ENCODE results near the gene ELK1.
"Not testable (repeated sequence)": the region's sequence is repeated elsewhere in the genome, so short reads cannot be mapped to it uniquely, and the experiment has no call there.

ELK1 gene

DNA sequence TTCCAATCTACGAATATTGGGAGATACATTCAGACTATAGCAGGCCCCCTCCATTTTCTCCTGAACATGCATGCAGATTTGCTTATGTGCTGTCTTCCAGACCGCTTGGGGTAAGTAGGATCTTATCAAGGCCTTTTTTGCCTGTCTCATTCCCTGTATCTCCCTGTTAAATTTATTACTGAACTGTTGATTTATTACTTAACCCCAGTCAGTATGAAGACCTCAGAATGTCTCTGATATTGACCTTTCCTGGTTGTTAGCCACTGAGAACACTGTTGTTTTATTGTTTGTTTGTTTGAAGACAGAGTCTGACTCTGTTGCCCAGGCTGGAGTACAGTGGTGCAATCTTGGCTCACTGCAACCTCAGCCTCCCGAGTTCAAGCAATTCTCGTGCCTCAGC lies 15.4 kb upstream of the ELK1 start:
- not testable (repeated sequence) for H3K4ac ChIP-seq (ENCODE audit: low read length); H3K9me3 ChIP-seq (replicated peaks in 1 of 2; ENCODE audit: control insufficient read depth in 2 of 2, insufficient read depth in 1 of 2, low read depth in 1 of 2, low read length in 2 of 2); H2BK5ac ChIP-seq (ENCODE audit: low read length); H3K4me1 ChIP-seq (ENCODE audit: control insufficient read depth in 2 of 2, insufficient read depth in 1 of 2, low read depth in 1 of 2, low read length in 2 of 2); DNase-seq (ENCODE audit: low spot score); H2AFZ ChIP-seq (ENCODE audit: low read length); H3K14ac ChIP-seq (ENCODE audit: low read length); H3K18ac ChIP-seq (ENCODE audit: low read length); H3K27me3 ChIP-seq (ENCODE audit: control insufficient read depth in 3 of 3, insufficient read depth in 3 of 3, low read depth in 1 of 3, low read length in 3 of 3); H3K36me3 ChIP-seq (replicated peaks in 1 of 2; ENCODE audit: control insufficient read depth in 2 of 2, insufficient read depth in 2 of 2, low read length in 2 of 2); H4K91ac ChIP-seq (ENCODE audit: low read depth, low read length, poor library complexity); H2BK15ac ChIP-seq (ENCODE audit: low read length); H3K4me2 ChIP-seq (ENCODE audit: insufficient read depth, low read length, poor library complexity, severe bottlenecking); H3K23ac ChIP-seq (ENCODE audit: low read depth, low read length, poor library complexity); H3K9ac ChIP-seq (ENCODE audit: low read depth, low read length, poor library complexity); H2BK120ac ChIP-seq (ENCODE audit: low read depth, low read length); H4K8ac ChIP-seq (ENCODE audit: low read depth, low read length); H3K79me1 ChIP-seq (ENCODE audit: low read depth, low read length); H2BK12ac ChIP-seq (ENCODE audit: low read length); H2AK5ac ChIP-seq (ENCODE audit: low read depth, low read length); H3K27ac ChIP-seq (replicated peaks; ENCODE audit: low read length); H3K4me3 ChIP-seq (ENCODE audit: low read length in 2 of 2)
- no CpG with 5 or more reads among the region's 4 CpGs for WGBS, 2 donors (ENCODE audit: extremely low coverage in 2 of 2, insufficient read length in 2 of 2, insufficient replicate concordance in 1 of 2)

DNA sequence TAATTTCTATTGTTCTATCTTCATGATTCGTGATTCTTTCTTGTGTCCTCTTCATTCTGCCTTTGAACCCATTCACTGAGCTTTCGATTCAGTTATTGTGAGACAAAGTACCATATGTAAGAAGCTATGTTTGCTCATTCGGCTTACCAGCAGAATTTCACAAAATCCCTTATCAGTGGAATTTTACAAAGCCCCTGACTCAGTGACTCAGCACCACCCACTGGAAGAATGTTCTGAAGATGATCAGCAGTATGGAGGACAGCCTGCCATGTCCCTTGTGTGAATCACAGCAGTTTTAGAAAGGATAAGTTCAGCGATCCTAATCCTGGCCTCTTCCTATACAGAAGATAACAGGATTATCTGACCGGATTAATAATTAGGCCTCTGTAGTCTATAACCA lies 14.4 kb upstream of the ELK1 start:
- Histone ChIP-seq H3K27me3 (ENCODE audit: control insufficient read depth in 3 of 3, insufficient read depth in 3 of 3, low read depth in 1 of 3, low read length in 3 of 3) (no peaks in the 10 kb centered on the region), H3K14ac (ENCODE audit: low read length) (no peak overlapping the region), H3K4ac (ENCODE audit: low read length) (no peak overlapping the region), H4K91ac (ENCODE audit: low read depth, low read length, poor library complexity) (no peak overlapping the region), H2BK12ac (ENCODE audit: low read length) (no peak overlapping the region), H3K4me2 (ENCODE audit: insufficient read depth, low read length, poor library complexity, severe bottlenecking) (no peak overlapping the region), H4K8ac (ENCODE audit: low read depth, low read length) (no peak overlapping the region), H2AFZ (ENCODE audit: low read length) (no peak overlapping the region), H2BK15ac (ENCODE audit: low read length) (no peak overlapping the region), H3K18ac (ENCODE audit: low read length) (no peak overlapping the region), H3K79me1 (ENCODE audit: low read depth, low read length) (no peaks in the 10 kb centered on the region), H3K9me3 (replicated peaks in 1 of 2; ENCODE audit: control insufficient read depth in 2 of 2, insufficient read depth in 1 of 2, low read depth in 1 of 2, low read length in 2 of 2) (no peaks in the 10 kb centered on the region), H3K4me3 (ENCODE audit: low read length in 2 of 2) (no peak overlapping the region), H2AK5ac (ENCODE audit: low read depth, low read length) (no peak overlapping the region), H3K36me3 (replicated peaks in 1 of 2; ENCODE audit: control insufficient read depth in 2 of 2, insufficient read depth in 2 of 2, low read length in 2 of 2) (no peaks in the 10 kb centered on the region), H3K4me1 (ENCODE audit: control insufficient read depth in 2 of 2, insufficient read depth in 1 of 2, low read depth in 1 of 2, low read length in 2 of 2) (no peaks in the 10 kb centered on the region), H3K27ac (replicated peaks; ENCODE audit: low read length) (no peak overlapping the region), H2BK5ac (ENCODE audit: low read length) (no peak overlapping the region), H3K23ac (ENCODE audit: low read depth, low read length, poor library complexity) (no peak overlapping the region), H2BK120ac (ENCODE audit: low read depth, low read length) (no peak overlapping the region), H3K9ac (ENCODE audit: low read depth, low read length, poor library complexity) (no peak overlapping the region)
- DNase-seq (ENCODE audit: low spot score): no peak
- no CpG with 5 or more reads among the region's 5 CpGs for WGBS, 2 donors (ENCODE audit: extremely low coverage in 2 of 2, insufficient read length in 2 of 2, insufficient replicate concordance in 1 of 2)

DNA sequence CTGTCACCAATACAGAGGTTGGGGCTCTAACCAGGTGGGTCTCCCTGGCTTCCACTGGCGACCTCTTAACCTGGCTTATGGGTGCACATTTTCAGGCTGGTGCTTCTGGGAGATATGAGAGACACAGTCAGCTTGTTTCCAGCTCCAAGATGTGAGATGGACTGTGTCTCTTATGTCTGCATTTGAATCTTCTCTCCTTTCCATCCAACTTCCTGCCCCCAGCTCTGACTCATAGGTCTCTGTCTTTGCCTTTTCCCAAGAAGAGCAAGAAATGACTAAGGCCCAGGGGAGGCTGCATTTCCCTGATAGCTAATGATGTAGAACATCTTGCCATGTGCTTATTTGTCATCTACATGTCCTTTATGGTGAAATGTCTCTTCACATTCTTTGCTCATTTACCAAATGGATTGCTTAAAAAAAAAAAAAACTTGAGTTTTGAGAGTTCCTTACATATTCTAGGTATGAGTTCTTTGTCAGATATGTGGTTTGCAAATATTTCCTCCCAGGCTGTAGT lies 11.8 kb upstream of the ELK1 start:
- no peak overlapping the region for H2AFZ ChIP-seq (ENCODE audit: low read length)
- no peak overlapping the region for H3K23ac ChIP-seq (ENCODE audit: low read depth, low read length, poor library complexity)
- H3K36me3 ChIP-seq (replicated peaks in 1 of 2; ENCODE audit: control insufficient read depth in 2 of 2, insufficient read depth in 2 of 2, low read length in 2 of 2): peaks cover 2 to 6% of the 10 kb centered on the region in 2 donors
- H3K9me3 ChIP-seq (replicated peaks in 1 of 2; ENCODE audit: control insufficient read depth in 2 of 2, insufficient read depth in 1 of 2, low read depth in 1 of 2, low read length in 2 of 2): no peaks in the 10 kb centered on the region
- H3K4ac ChIP-seq (ENCODE audit: low read length): no peak overlapping the region
- no peak overlapping the region for H3K4me3 ChIP-seq (ENCODE audit: low read length in 2 of 2)
- H3K27ac ChIP-seq (replicated peaks; ENCODE audit: low read length): no peak overlapping the region
- no peak overlapping the region for H2BK5ac ChIP-seq (ENCODE audit: low read length)
- no peak overlapping the region for H3K4me2 ChIP-seq (ENCODE audit: insufficient read depth, low read length, poor library complexity, severe bottlenecking)
- H3K14ac ChIP-seq (ENCODE audit: low read length): no peak overlapping the region
- no peaks in the 10 kb centered on the region for H3K4me1 ChIP-seq (ENCODE audit: control insufficient read depth in 2 of 2, insufficient read depth in 1 of 2, low read depth in 1 of 2, low read length in 2 of 2)
- H4K91ac ChIP-seq (ENCODE audit: low read depth, low read length, poor library complexity): no peak overlapping the region
- H2AK5ac ChIP-seq (ENCODE audit: low read depth, low read length): no peak overlapping the region
- H2BK120ac ChIP-seq (ENCODE audit: low read depth, low read length): no peak overlapping the region
- DNase-seq (ENCODE audit: low spot score): no peak
- no peak overlapping the region for H3K9ac ChIP-seq (ENCODE audit: low read depth, low read length, poor library complexity)
- no CpG with 5 or more reads among the region's 1 CpG for WGBS, 2 donors (ENCODE audit: extremely low coverage in 2 of 2, insufficient read length in 2 of 2, insufficient replicate concordance in 1 of 2)
- H2BK15ac ChIP-seq (ENCODE audit: low read length): no peak overlapping the region
- H3K18ac ChIP-seq (ENCODE audit: low read length): no peak overlapping the region
- H2BK12ac ChIP-seq (ENCODE audit: low read length): no peak overlapping the region
- no peaks in the 10 kb centered on the region for H3K79me1 ChIP-seq (ENCODE audit: low read depth, low read length)
- H4K8ac ChIP-seq (ENCODE audit: low read depth, low read length): no peak overlapping the region
- no peaks in the 10 kb centered on the region for H3K27me3 ChIP-seq (ENCODE audit: control insufficient read depth in 3 of 3, insufficient read depth in 3 of 3, low read depth in 1 of 3, low read length in 3 of 3)

DNA sequence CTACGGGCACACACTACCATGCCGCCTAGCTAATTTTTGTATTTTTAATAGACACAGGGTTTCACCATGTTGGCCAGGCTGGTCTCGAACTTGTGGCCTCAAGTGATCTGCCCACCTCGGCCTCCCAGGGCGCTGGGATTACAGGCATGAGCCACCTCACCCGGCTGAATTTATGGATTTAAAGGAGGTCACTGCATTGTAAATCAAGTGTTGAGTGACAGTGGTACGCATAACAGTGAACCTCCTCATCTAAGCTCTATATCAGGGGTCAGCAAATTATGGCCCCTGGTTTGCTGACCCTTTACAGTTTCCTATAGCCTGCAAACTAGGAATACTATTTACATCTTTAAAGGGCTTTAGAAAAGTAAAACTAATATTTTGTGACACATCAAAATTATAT lies 11.2 kb upstream of the ELK1 start:
- H3K23ac ChIP-seq (ENCODE audit: low read depth, low read length, poor library complexity): no peak overlapping the region

More for the DNA sequence above, 11.2 kb upstream of the ELK1 start:
- Histone ChIP-seq H3K79me1 (ENCODE audit: low read depth, low read length) (no peaks in the 10 kb centered on the region), H3K14ac (ENCODE audit: low read length) (no peak overlapping the region), H2BK120ac (ENCODE audit: low read depth, low read length) (no peak overlapping the region), H4K8ac (ENCODE audit: low read depth, low read length) (no peak overlapping the region), H3K4me1 (ENCODE audit: control insufficient read depth in 2 of 2, insufficient read depth in 1 of 2, low read depth in 1 of 2, low read length in 2 of 2) (no peaks in the 10 kb centered on the region), H3K18ac (ENCODE audit: low read length) (no peak overlapping the region), H3K27me3 (ENCODE audit: control insufficient read depth in 3 of 3, insufficient read depth in 3 of 3, low read depth in 1 of 3, low read length in 3 of 3) (no peaks in the 10 kb centered on the region), H2BK5ac (ENCODE audit: low read length) (no peak overlapping the region), H4K91ac (ENCODE audit: low read depth, low read length, poor library complexity) (no peak overlapping the region), H3K4ac (ENCODE audit: low read length) (no peak overlapping the region), H3K4me3 (ENCODE audit: low read length in 2 of 2) (no peak overlapping the region), H3K4me2 (ENCODE audit: insufficient read depth, low read length, poor library complexity, severe bottlenecking) (no peak overlapping the region), H3K9me3 (replicated peaks in 1 of 2; ENCODE audit: control insufficient read depth in 2 of 2, insufficient read depth in 1 of 2, low read depth in 1 of 2, low read length in 2 of 2) (no peaks in the 10 kb centered on the region), H2BK15ac (ENCODE audit: low read length) (no peak overlapping the region), H3K9ac (ENCODE audit: low read depth, low read length, poor library complexity) (no peak overlapping the region), H2AFZ (ENCODE audit: low read length) (no peak overlapping the region), H2BK12ac (ENCODE audit: low read length) (no peak overlapping the region), H3K27ac (replicated peaks; ENCODE audit: low read length) (no peak overlapping the region), H3K36me3 (replicated peaks in 1 of 2; ENCODE audit: control insufficient read depth in 2 of 2, insufficient read depth in 2 of 2, low read length in 2 of 2) (peaks cover 7 to 13% of the 10 kb centered on the region in 2 donors), H2AK5ac (ENCODE audit: low read depth, low read length) (no peak overlapping the region)
- WGBS, 2 donors (ENCODE audit: extremely low coverage in 2 of 2, insufficient read length in 2 of 2, insufficient replicate concordance in 1 of 2): no CpG with 5 or more reads among the region's 7 CpGs
- DNase-seq (ENCODE audit: low spot score): no peak
